ENCODE results near the gene CCNG2.

GRCh38 chr4:77194366-77194765 is 37.4 kb downstream of the CCNG2 start:
- TF ChIP-seq POLR2A (IDR thresholded peaks at IDR 0.05; ENCODE audit: low read depth, low read length) (no peak), POLR2AphosphoS5 (IDR thresholded peaks at IDR 0.05; ENCODE audit: low read depth, low read length) (no peak), SPI1 (IDR thresholded peaks at IDR 0.05; ENCODE audit: low read depth, low read length) (no peak)

Data from GM12891 (cell line).